PC-3 (cell line): ENCODE results near the gene CMSS1.

Source experiments
- CTCF ChIP-seq: fragments of 300-600 bp; sonication (generic); conservative IDR thresholded peaks from 2 replicates; pipeline ENCODE4 v1.5.1; 2017; ENCODE audit warnings: antibody characterized with exemption, low read depth, mild to moderate bottlenecking, low read length
- EZH2 ChIP-seq: fragments of 300-600 bp; sonication (generic); IDR thresholded peaks from one replicate; pipeline ENCODE4 v1.6.1; 2017; ENCODE audit warnings: antibody characterized with exemption, mild to moderate bottlenecking, low read length; ENCODE audit not compliant: unreplicated experiment
- EZH2phosphoT487 ChIP-seq: fragments of 300-600 bp; sonication (generic); IDR thresholded peaks from 2 replicates; pipeline ENCODE4 v1.6.1; 2018; ENCODE audit warnings: mild to moderate bottlenecking, antibody characterized with exemption, low read length, borderline replicate concordance

- no peak for TF ChIP-seq CTCF
- no peak for TF ChIP-seq EZH2phosphoT487
- no peak for TF ChIP-seq EZH2
Measured at GRCh38 chr3:99838755-99839154, 21.1 kb downstream of the CMSS1 start.
